Fibroblast of villous mesenchyme (primary cell): ENCODE measurements around the gene FAM89B. TPM values are rescaled to one million over a fixed set of nuclear protein-coding genes. Genes with fewer than 3 reads are reported as not detected.

ENCODE experiments used
- DNase-seq: peaks from one replicate; pipeline ENCODE4 v3.0.0-alpha.2; 2010; ENCODE audit warnings: low read depth
- H3K4me3 ChIP-seq: 2 replicates; pipeline ENCODE4 v1.5.1; 2011; ENCODE audit warnings: low read depth, mild to moderate bottlenecking, low read length
- CTCF ChIP-seq: IDR thresholded peaks from 2 replicates; pipeline ENCODE4 v1.5.1; 2012; ENCODE audit warnings: low read depth, mild to moderate bottlenecking, low read length; ENCODE audit not compliant: insufficient read depth
- total RNA-seq: library from RNA; depleted of rRNA; stranded (reverse); fragments of >200 nt; gene quantifications from 2 replicates; pipeline ENCODE4 v1.2.3, GENCODE V29; 2012

Gene FAM89B
- total RNA-seq, 1 donor, result 19.0 TPM

- no peak for TF ChIP-seq CTCF
- peak within 1 kb of the TSS; percentile 92 for H3K4me3 ChIP-seq
- peak; percentile 100 for DNase-seq
Measured at GRCh38 chr11:65615229-65615949, 43.1 kb downstream of the FAM89B start, which contains the start of gene PCNX3. Gene PCNX3 (plus strand): TSS chr11:65615776. CDS start chr11:65616312, 536 bp downstream.

GRCh38 chr11:65615950-65616574 is 43.7 kb downstream of the FAM89B start:
- H3K4me3 ChIP-seq, result peak overlapping the region; percentile 92
- no peak for TF ChIP-seq CTCF
- peak; percentile 35 for DNase-seq

GRCh38 chr11:65616575-65617001 is 44.2 kb downstream of the FAM89B start:
- TF ChIP-seq CTCF, result no peak
- DNase-seq, result peak; percentile 7
- H3K4me3 ChIP-seq, result peak overlapping the region; percentile 92

- H3K4me3 ChIP-seq, result no peak overlapping the region
- no peak for DNase-seq
- TF ChIP-seq CTCF, result no peak
Measured at GRCh38 chr11:65617136-65617850, 45.0 kb downstream of the FAM89B start.

- no peak for TF ChIP-seq CTCF
- no peak for DNase-seq
- H3K4me3 ChIP-seq, result no peak overlapping the region
Measured at GRCh38 chr11:65617990-65618751, 45.8 kb downstream of the FAM89B start.

- TF ChIP-seq CTCF, result no peak
- H3K4me3 ChIP-seq, result no peak overlapping the region
- DNase-seq, result no peak
Measured at GRCh38 chr11:65618763-65619162, 46.4 kb downstream of the FAM89B start.
